Spinal cord (tissue), 10 donors: ENCODE results near the gene ENPP5. TPM values are rescaled to one million over a fixed set of nuclear protein-coding genes. Genes with fewer than 3 reads are reported as not detected.
"Not testable (repeated sequence)": the region's sequence is repeated elsewhere in the genome, so short reads cannot be mapped to it uniquely, and the experiment has no call there.

Source experiments
- DNase-seq, 6 donors: peaks; one replicate each; pipeline versions ENCODE4 v3.0.0 to v3.0.0-alpha.2; 2013 to 2015; ENCODE audit warnings: low spot score in 6 of 6, low read depth in 4 of 6
- H3K27ac ChIP-seq: one replicate; pipeline ENCODE4 v1.5.1; 2013; ENCODE audit warnings: low read depth, low read length, control low read depth
- H3K27me3 ChIP-seq: one replicate; pipeline ENCODE4 v1.6.1; 2013; ENCODE audit warnings: low read length; ENCODE audit not compliant: control insufficient read depth, insufficient read depth
- H3K36me3 ChIP-seq: one replicate; pipeline ENCODE4 v1.6.1; 2013; ENCODE audit warnings: low read length; ENCODE audit not compliant: control insufficient read depth, insufficient read depth
- H3K4me1 ChIP-seq: one replicate; pipeline ENCODE4 v1.6.1; 2013; ENCODE audit warnings: low read length; ENCODE audit not compliant: control insufficient read depth, insufficient read depth
- H3K4me3 ChIP-seq: one replicate; pipeline ENCODE4 v1.5.1; 2013; ENCODE audit warnings: low read depth, low read length, control low read depth
- H3K9me3 ChIP-seq: one replicate; pipeline ENCODE4 v1.6.1; 2013; ENCODE audit warnings: low read length; ENCODE audit not compliant: control insufficient read depth, insufficient read depth
- WGBS: methylation state at CpG from one replicate; pipeline ENCODE4 v1.1.5; 2013; ENCODE audit warnings: missing lambda C conversion rate; ENCODE audit not compliant: insufficient coverage; 5-methylcytosine and 5-hydroxymethylcytosine counted together
- polyA plus RNA-seq, 2 donors: library from polyadenylated mRNA; unstranded; fragments of 120-200 nt; gene quantifications; one replicate each; pipeline ENCODE4 v1.2.1, GENCODE V29; 2013; ENCODE audit not compliant: insufficient read length in 2 of 2
- total RNA-seq, 2 donors: library from RNA; depleted of rRNA in 1 of 2; stranded (reverse); fragments of 120-200 nt in 1 of 2; fragments of >200 nt in 1 of 2; gene quantifications; one replicate each; pipeline versions ENCODE4 v1.2.3 to v1.2.4, GENCODE V29; 2013 to 2014
- donor health status: healthy.

Gene ENPP5
- total and polyA plus RNA-seq, 4 donors: 3.8 to 14.2 (median 4.8) TPM

DNA sequence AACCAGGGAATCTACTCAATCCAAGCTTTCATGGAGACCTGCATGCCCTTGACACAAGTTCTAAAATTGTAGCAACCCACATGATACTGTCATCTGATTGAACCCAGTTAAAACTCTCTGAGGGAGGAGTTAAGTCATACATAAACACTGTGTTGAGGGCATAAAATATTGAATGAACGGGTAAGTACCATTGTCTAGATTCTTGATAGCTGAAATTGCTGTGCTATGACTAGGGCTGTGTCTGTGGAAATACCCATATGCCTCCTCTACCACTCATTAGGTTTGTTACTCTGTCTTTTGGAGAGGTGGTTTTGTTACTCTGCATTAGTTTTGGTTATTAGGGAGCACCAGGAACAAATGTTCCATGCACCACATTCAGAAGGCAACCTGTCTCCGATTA, 33.4 kb downstream of the ENPP5 start:
- Histone ChIP-seq H3K4me3 (no peak overlapping the region), H3K36me3 (no peaks in the 10 kb centered on the region), H3K9me3 (no peaks in the 10 kb centered on the region), H3K27ac (no peak overlapping the region), H3K27me3 (no peaks in the 10 kb centered on the region), H3K4me1 (no peaks in the 10 kb centered on the region)
- 86% methylated on average over 1 of the region's 2 CpGs for WGBS
- no peak for DNase-seq

- 73% methylated on average over 2 of the region's 2 CpGs for WGBS
- Histone ChIP-seq H3K4me1 (no peaks in the 10 kb centered on the region), H3K4me3 (no peak overlapping the region), H3K36me3 (no peaks in the 10 kb centered on the region), H3K27me3 (no peaks in the 10 kb centered on the region), H3K9me3 (no peaks in the 10 kb centered on the region), H3K27ac (no peak overlapping the region)
- DNase-seq: peak in 1 of 6 donors; percentile 4
Measured at GRCh38 chr6:46136831-46137230, 33.9 kb downstream of the ENPP5 start.

DNA sequence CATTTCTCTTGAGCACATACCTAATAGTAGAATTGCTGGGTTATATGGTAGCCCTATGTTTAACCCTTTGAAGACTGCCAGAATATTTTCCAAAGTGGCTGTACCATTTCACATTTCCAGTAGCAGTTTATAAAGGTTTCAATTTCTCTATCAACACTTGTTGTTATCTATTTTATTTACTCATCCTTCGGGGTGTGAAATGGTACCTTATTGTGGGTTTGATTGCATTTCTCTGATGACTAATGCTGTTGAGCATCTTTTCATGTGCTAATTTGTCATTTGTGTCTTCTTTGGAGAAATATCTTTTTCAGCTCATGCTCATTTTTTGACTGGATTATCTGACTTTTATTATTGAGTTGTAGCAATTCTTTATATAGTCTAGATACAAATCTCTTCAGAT, 35.6 kb downstream of the ENPP5 start:
- Histone ChIP-seq H3K4me3 (no peak overlapping the region), H3K27ac (no peak overlapping the region)
- no CpG with 5 or more reads among the region's 1 CpG for WGBS

GRCh38 chr6:46134216-46134615, 36.6 kb downstream of the ENPP5 start:
- WGBS: 85% methylated on average over 1 of the region's 2 CpGs
- H3K9me3 ChIP-seq: no peaks in the 10 kb centered on the region
- no peak overlapping the region for H3K4me3 ChIP-seq
- H3K27me3 ChIP-seq: no peaks in the 10 kb centered on the region
- no peak for DNase-seq
- H3K27ac ChIP-seq: no peak overlapping the region
- H3K4me1 ChIP-seq: peaks cover 4% of the 10 kb centered on the region
- no peaks in the 10 kb centered on the region for H3K36me3 ChIP-seq

More for the DNA sequence above, 35.6 kb downstream of the ENPP5 start:
- Histone ChIP-seq H3K27me3 (no peaks in the 10 kb centered on the region), H3K36me3 (no peaks in the 10 kb centered on the region), H3K4me1 (peaks cover 2% of the 10 kb centered on the region), H3K9me3 (no peaks in the 10 kb centered on the region)
- DNase-seq: no peak

- no CpG with 5 or more reads among the region's 1 CpG for WGBS
- not testable (repeated sequence) for H3K4me1 ChIP-seq, DNase-seq, H3K9me3 ChIP-seq, H3K27ac ChIP-seq, H3K4me3 ChIP-seq, H3K27me3 ChIP-seq, H3K36me3 ChIP-seq
Measured at GRCh38 chr6:46131291-46131690, 39.5 kb downstream of the ENPP5 start.

DNA sequence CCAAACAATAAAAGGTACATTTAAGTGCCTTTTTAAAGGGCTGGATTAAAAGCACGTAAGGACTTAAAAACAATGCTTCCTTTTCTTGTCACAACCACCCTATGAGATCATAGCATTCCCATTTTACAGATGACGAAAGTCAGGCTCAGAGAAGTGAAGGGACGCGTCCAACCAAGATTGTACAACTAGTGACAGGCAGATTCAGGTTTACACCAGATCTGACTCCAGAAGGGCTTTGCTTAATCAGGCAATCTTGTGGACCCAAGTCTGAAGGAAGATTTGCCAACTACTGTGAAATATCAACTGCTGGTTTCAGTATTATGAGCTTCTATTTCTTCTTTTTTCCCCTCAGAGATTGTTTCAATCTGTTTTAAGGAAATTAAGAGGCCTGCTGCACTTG, 40.1 kb downstream of the ENPP5 start:
- Histone ChIP-seq H3K4me1 (peaks cover 4% of the 10 kb centered on the region), H3K9me3 (no peaks in the 10 kb centered on the region), H3K36me3 (no peaks in the 10 kb centered on the region), H3K4me3 (peak overlapping the region; percentile 86), H3K27me3 (no peaks in the 10 kb centered on the region), H3K27ac (no peak overlapping the region)
- peak in 1 of 6 donors; percentile 6 for DNase-seq
- 90% methylated on average over 3 of the region's 4 CpGs for WGBS

DNA sequence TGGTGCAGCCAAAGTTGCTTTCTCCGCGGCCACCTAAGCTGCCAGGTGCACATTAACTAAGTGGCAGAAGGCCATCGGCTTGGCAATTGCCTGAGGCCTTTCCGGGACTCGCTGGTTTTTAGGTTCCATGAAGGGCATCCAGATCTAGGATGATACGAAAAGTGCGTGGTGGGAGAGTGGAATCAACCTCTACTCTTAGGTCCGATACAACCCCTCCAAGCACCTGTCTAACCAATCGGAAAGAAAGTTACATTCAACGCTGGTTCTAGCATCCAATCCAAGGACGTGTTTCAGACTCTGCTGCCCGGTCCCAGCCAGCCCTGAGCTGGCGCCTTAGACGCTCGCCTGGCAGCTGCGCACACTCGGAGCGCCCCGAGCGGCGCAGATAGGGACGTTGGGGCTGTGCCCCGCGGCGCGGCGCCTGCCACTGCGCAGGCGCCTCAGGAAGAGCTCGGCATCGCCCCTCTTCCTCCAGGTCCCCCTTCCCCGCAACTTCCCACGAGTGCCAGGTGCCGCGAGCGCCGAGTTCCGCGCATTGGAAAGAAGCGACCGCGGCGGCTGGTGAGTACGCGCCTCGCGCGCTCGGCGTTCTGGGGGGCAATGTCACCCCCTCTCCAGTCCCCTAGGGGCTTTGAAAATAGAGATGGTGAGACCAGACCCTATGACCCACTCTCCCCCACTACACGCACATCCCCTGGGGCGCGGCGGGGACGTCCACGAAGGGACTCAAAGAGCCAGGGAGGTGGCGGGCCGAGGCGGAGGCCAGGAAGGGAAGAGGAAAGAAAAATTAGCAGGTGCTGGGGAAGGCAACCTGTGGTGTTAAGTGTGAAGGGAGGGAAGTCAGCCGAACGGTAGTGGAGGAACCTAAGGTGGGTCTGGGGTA, 40.9 kb downstream of the ENPP5 start, which contains the start of gene ENPP4:
Gene ENPP4 (plus strand): TSS at position 361 of the 883 bp plus-strand sequence. CDS start 9,595 bp downstream, outside the sequence.
- Histone ChIP-seq H3K4me1 (peaks cover 4% of the 10 kb centered on the region), H3K36me3 (no peaks in the 10 kb centered on the region), H3K9me3 (no peaks in the 10 kb centered on the region), H3K27ac (no peak within 1 kb of the TSS), H3K4me3 (peak within 1 kb of the TSS; percentile 86), H3K27me3 (no peaks in the 10 kb centered on the region)
- DNase-seq: peak; percentile 92 to 99 (median 96)
- under 1% methylated on average over 43 of the region's 61 CpGs for WGBS

GRCh38 chr6:46129291-46129628, 41.5 kb downstream of the ENPP5 start:
- 0% methylated on average over 9 of the region's 10 CpGs for WGBS
- no peak overlapping the region for H3K27ac ChIP-seq

GRCh38 chr6:46128476-46128875, 42.3 kb downstream of the ENPP5 start:
- Histone ChIP-seq H3K9me3 (no peaks in the 10 kb centered on the region), H3K36me3 (no peaks in the 10 kb centered on the region), H3K27ac (no peak overlapping the region), H3K4me1 (peaks cover 4% of the 10 kb centered on the region), H3K4me3 (no peak overlapping the region), H3K27me3 (no peaks in the 10 kb centered on the region)
- no CpG with 5 or more reads among the region's 3 CpGs for WGBS
- no peak for DNase-seq

More at GRCh38 chr6:46129291-46129628, 41.5 kb downstream of the ENPP5 start:
- H3K4me3 ChIP-seq: peak overlapping the region; percentile 86
- H3K36me3 ChIP-seq: no peaks in the 10 kb centered on the region
- peaks cover 4% of the 10 kb centered on the region for H3K4me1 ChIP-seq
- no peak for DNase-seq
- no peaks in the 10 kb centered on the region for H3K27me3 ChIP-seq
- no peaks in the 10 kb centered on the region for H3K9me3 ChIP-seq

DNA sequence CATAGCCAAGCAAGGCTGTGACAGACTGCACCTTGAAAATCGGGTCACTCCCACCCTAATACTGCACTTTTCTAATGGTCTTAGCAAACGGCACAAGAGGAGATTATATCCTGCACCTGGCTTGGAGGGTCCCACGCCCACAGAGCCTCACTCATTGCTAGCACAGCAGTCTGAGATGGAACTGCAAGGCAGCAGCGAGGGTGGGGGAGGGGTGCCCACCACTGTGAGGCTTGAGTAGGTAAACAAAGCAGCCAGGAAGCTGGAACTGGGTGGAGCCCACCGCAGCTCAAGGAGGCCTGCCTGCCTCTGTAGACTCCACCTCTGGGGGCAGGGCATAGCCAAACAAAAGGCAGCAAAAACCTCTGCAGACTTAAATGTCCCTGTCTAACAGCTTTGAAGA, 51.1 kb downstream of the ENPP5 start:
- H3K9me3 ChIP-seq, H3K36me3 ChIP-seq, H3K4me3 ChIP-seq, H3K27ac ChIP-seq, DNase-seq, H3K4me1 ChIP-seq, H3K27me3 ChIP-seq: not testable (repeated sequence)
- WGBS: 73% methylated on average over 4 of the region's 5 CpGs
